Measurements from ENCODE around the gene QKI.

GRCh38 chr6:163489584-163489983 lies 75.1 kb downstream of the QKI start:
- TF ChIP-seq, protein P1, sequence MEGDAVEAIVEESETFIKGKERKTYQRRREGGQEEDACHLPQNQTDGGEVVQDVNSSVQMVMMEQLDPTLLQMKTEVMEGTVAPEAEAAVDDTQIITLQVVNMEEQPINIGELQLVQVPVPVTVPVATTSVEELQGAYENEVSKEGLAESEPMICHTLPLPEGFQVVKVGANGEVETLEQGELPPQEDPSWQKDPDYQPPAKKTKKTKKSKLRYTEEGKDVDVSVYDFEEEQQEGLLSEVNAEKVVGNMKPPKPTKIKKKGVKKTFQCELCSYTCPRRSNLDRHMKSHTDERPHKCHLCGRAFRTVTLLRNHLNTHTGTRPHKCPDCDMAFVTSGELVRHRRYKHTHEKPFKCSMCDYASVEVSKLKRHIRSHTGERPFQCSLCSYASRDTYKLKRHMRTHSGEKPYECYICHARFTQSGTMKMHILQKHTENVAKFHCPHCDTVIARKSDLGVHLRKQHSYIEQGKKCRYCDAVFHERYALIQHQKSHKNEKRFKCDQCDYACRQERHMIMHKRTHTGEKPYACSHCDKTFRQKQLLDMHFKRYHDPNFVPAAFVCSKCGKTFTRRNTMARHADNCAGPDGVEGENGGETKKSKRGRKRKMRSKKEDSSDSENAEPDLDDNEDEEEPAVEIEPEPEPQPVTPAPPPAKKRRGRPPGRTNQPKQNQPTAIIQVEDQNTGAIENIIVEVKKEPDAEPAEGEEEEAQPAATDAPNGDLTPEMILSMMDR (IDR thresholded peaks at IDR 0.05; ENCODE audit: insufficient read depth, low read length), result no peak
- no peak for TF ChIP-seq POLR2AphosphoS5 (IDR thresholded peaks at IDR 0.05; ENCODE audit: low read depth)
- TF ChIP-seq GABPA (IDR thresholded peaks at IDR 0.05; ENCODE audit: low read depth), result no peak

Data from HL-60 (cell line).